AG09319 (cell line): ENCODE results near the gene RAB8B.
"Not testable (repeated sequence)": the region's sequence is repeated elsewhere in the genome, so short reads cannot be mapped to it uniquely, and the experiment has no call there.

Source experiments
- DNase-seq: peaks from one replicate; pipeline ENCODE4 v3.0.0-alpha.2; 2010; ENCODE audit warnings: low read depth; ENCODE audit errors: extremely low read depth
- CTCF ChIP-seq: IDR thresholded peaks from 2 replicates; pipeline ENCODE4 v1.5.1; 2011; ENCODE audit warnings: low read depth, mild to moderate bottlenecking, inconsistent platforms, low read length, moderate library complexity

The RAB8B gene

GRCh38 chr15:63231706-63232105 lies 42.3 kb downstream of the RAB8B start:
- no peak for DNase-seq
- TF ChIP-seq CTCF: no peak

GRCh38 chr15:63232405-63232804 lies 43.0 kb downstream of the RAB8B start:
- TF ChIP-seq CTCF: no peak
- no peak for DNase-seq

- DNase-seq: no peak
- TF ChIP-seq CTCF: no peak
Measured at GRCh38 chr15:63232943-63233342, 43.5 kb downstream of the RAB8B start.

- TF ChIP-seq CTCF: no peak
- DNase-seq: no peak
Measured at GRCh38 chr15:63233667-63234423, 44.4 kb downstream of the RAB8B start.

GRCh38 chr15:63234451-63234870 lies 45.1 kb downstream of the RAB8B start:
- no peak for TF ChIP-seq CTCF
- no peak for DNase-seq

- TF ChIP-seq CTCF: no peak
- DNase-seq: no peak
Measured at GRCh38 chr15:63236272-63236671, 46.9 kb downstream of the RAB8B start.

GRCh38 chr15:63237086-63237485 lies 47.7 kb downstream of the RAB8B start:
- not testable (repeated sequence) for DNase-seq

- no peak for DNase-seq
Measured at GRCh38 chr15:63238171-63238570, 48.8 kb downstream of the RAB8B start.

More at GRCh38 chr15:63238171-63238570, 48.8 kb downstream of the RAB8B start:
- TF ChIP-seq CTCF: no peak
